ENCODE measurements around the gene DDX28. TPM values are rescaled to one million over a fixed set of nuclear protein-coding genes. Genes with fewer than 3 reads are reported as not detected.
"Not testable (repeated sequence)": the region's sequence is repeated elsewhere in the genome, so short reads cannot be mapped to it uniquely, and the experiment has no call there.

DDX28 gene
- total RNA-seq, 2 experiments from 2014 or later, result 12.8 to 14.5 TPM

DNA sequence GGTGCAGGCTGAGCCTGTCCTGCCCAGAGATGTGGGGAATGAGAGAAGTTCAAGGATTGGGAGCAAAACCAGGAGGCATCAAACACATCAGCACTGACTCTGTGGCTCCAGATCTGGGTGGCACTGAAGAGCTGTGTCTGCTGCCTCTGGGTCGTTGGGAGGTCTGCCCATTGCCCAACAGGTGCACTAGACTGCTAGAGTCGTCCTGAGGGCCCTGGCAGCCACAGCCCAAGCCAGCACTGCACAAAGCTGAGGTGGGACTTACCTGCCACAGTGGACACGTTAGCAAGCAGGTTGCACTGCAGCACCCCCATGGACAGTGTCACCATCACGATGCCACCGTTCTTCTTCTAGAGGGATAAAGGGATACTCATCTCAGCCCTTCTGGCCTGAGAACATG lies 46.0 kb downstream of the DDX28 start:
- ChIA-PET POLR2A (no interaction called here), CTCF (no interaction called here)

DNA sequence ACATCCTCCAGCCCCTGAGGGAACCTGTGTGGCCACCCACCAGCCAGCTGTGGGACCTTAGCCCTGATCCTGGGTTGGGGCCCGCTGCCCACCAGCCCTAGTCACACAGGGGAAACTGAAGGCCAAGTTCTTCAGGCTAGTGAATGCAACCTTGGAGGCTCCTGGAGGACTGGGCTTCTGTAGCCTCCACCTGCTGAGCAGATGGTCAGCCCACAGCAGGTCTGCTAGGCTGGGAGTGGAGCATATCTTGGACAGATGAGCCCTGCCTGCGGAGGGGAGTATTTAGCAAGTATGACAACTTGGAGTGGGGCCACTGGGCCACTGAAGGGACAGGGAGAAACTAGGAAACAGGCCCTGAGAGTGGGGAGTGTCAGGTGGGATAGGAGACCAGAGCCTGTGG lies 46.8 kb downstream of the DDX28 start:
- intact Hi-C loops (cut with micrococcal nuclease), result no loop called here
- H3K27ac Mint-ChIP-seq, result no peak overlapping the region
- DNase-seq, result no peak
- H3K27me3 Mint-ChIP-seq, result no peaks in the 10 kb centered on the region
- H3K4me1 Mint-ChIP-seq (ENCODE audit: low read depth), result no peaks in the 10 kb centered on the region
- ChIA-PET CTCF (interaction anchor here (1.2 kb wide), 1 partner anchor 92 kb away, joined by 5 read pairs; no protein-coding TSS in a partner anchor), POLR2A (no interaction called here)
- H3K36me3 Mint-ChIP-seq, result no peaks in the 10 kb centered on the region
- no peak overlapping the region for H3K4me3 Mint-ChIP-seq
- no peaks in the 10 kb centered on the region for H3K9me3 Mint-ChIP-seq

More for the DNA sequence above, 46.0 kb downstream of the DDX28 start:
- Mint-ChIP-seq H3K27ac (no peak overlapping the region), H3K4me3 (no peak overlapping the region), H3K27me3 (no peaks in the 10 kb centered on the region), H3K4me1 (ENCODE audit: low read depth) (no peaks in the 10 kb centered on the region), H3K9me3 (no peaks in the 10 kb centered on the region), H3K36me3 (no peaks in the 10 kb centered on the region)
- DNase-seq, result no peak
- intact Hi-C loops (cut with micrococcal nuclease), result no loop called here

DNA sequence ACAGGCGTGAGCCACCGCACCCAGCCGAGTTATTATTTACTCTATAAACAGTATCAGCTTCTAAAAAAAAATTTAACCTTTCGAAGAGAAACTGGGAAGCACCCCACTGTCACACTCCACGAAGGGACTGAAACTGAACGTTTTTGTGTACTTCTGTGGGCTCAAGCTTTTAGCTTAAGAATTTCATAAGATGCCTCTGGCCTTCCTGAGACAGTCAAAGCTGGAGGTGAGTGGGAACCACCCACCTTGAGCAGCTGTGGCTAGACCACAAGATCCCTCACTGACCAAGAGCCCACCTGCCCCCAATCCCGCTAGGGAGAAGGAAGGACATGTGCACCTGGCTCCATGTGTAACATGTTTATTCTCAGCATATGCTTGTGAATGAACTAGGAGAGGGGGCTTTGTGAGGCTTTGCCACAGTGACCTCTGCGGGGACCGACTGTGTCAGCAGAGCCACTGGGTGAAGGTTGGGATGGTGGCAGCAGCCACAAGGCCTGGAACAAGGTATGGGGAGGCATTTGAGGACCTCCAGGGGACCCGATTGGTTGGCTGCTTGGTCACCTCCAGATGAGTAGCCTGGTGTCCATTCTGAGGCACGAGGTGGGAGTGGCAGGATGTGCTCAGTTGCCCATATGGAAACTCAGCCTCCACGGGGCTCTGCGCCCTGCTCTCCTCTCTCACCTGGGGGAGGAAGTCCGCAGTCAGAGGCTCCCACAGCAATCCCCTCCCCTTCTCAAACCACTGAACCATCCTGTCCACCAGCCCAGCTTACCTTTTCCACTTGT lies 47.5 kb downstream of the DDX28 start:
- POLR2A ChIA-PET, result no interaction called here
- intact Hi-C loops (cut with micrococcal nuclease), result no loop called here
- no peaks in the 10 kb centered on the region for H3K27me3 Mint-ChIP-seq
- no peak for DNase-seq
- CTCF ChIA-PET, result interaction anchor here (1.1 to 1.2 kb wide), 2 partner anchors 65 to 92 kb away, joined by 3 to 5 read pairs; no protein-coding TSS in a partner anchor
- H3K4me3 Mint-ChIP-seq, result no peak overlapping the region
- no peaks in the 10 kb centered on the region for H3K36me3 Mint-ChIP-seq
- no peaks in the 10 kb centered on the region for H3K4me1 Mint-ChIP-seq (ENCODE audit: low read depth)
- no peak overlapping the region for H3K27ac Mint-ChIP-seq
- no peaks in the 10 kb centered on the region for H3K9me3 Mint-ChIP-seq

DNA sequence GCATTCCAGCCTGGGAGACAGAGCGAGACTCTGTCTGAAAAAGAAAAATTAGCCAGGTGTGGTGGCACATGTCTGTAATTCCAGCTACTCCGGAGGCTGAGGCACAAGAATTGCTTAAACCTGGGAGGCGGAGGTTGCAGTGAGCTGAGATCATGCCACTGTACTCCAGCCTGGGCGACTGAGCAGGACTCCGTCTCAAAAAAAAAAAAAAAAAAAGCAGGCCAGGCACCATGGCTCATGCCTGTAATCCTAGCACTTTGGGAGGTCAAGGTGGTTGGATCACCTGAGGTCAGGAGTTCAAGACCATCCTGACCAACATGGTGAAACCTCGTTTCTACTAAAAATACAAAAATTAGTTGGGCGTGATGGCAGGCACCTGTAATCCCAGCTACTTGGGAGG lies 50.7 kb downstream of the DDX28 start:
- not testable (repeated sequence) for H3K27ac Mint-ChIP-seq

DNA sequence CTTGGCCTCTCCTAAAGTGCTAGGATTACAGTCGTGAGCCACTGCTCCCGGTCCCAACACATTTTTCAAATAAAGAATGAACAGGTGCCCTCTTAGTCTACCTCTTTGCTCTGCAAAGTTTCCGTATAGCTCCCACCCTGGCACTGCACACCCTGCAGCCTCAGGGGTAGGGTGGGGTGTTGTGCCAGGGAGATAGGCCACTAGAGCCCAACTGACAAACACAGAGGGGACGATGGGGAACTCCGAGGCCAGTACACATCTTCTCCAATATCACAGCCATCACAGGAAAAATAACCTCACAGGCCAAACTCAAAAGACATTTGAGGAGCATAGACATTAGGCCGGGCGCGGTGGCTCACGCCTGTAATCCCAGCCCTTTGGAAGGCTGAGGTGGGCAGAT lies 51.9 kb downstream of the DDX28 start:
- intact Hi-C loops (cut with micrococcal nuclease), result no loop called here
- H3K4me3 Mint-ChIP-seq, result no peak overlapping the region
- H3K27me3 Mint-ChIP-seq, result no peaks in the 10 kb centered on the region
- CTCF ChIA-PET, result no interaction called here
- no peak overlapping the region for H3K27ac Mint-ChIP-seq
- POLR2A ChIA-PET, result no interaction called here
- H3K36me3 Mint-ChIP-seq, result no peaks in the 10 kb centered on the region
- DNase-seq, result no peak
- H3K9me3 Mint-ChIP-seq, result no peaks in the 10 kb centered on the region
- peaks cover 18% of the 10 kb centered on the region for H3K4me1 Mint-ChIP-seq (ENCODE audit: low read depth)

More for the DNA sequence above, 50.7 kb downstream of the DDX28 start:
- H3K4me3 Mint-ChIP-seq; H3K27me3 Mint-ChIP-seq; H3K36me3 Mint-ChIP-seq; intact Hi-C loops (cut with micrococcal nuclease); H3K9me3 Mint-ChIP-seq; POLR2A ChIA-PET; DNase-seq: not testable (repeated sequence)
- H3K4me1 Mint-ChIP-seq (ENCODE audit: low read depth), result peaks cover 11% of the 10 kb centered on the region
- CTCF ChIA-PET, result interaction anchor here (1.2 kb wide), 1 partner anchor 68 kb away, joined by 4 read pairs; no protein-coding TSS in a partner anchor

Other genes starting within 250 kb of the DDX28 start
- 10 to 100 TPM; 14.9 to 18.1 TPM for gene RANBP10, start 216.7 kb downstream of the DDX28 start, total RNA-seq
- under 1 TPM; 0.77 to 0.81 TPM for gene TSNAXIP1, start 216.3 kb downstream of the DDX28 start, total RNA-seq
- gene THAP11, start 180.9 kb downstream of the DDX28 start, total RNA-seq, result 10 to 100 TPM; 31.8 to 32.1 TPM
- gene NUTF2, start 176.3 kb downstream of the DDX28 start, total RNA-seq, result 100 to 1,000 TPM; 141 to 148 TPM
- 10 to 100 TPM; 39.2 to 40.2 TPM for gene CENPT, start 175.5 kb downstream of the DDX28 start, total RNA-seq
- 10 to 100 TPM; 88.6 to 94.2 TPM for gene EDC4, start 150.2 kb downstream of the DDX28 start, total RNA-seq
- under 1 TPM in 1 of 2 experiments, not detected in 1; 0.76 TPM for gene NRN1L, start 138.3 kb downstream of the DDX28 start, total RNA-seq
- gene PSKH1, start 130.0 kb downstream of the DDX28 start, total RNA-seq, result 10 to 100 TPM in 1 of 2 experiments, 1 to 10 TPM in 1; 10.0 to 11.7 TPM
- 1 to 10 TPM; 2.9 to 3.1 TPM for gene CTRL, start 91.4 kb downstream of the DDX28 start, total RNA-seq
- gene PSMB10, start 86.4 kb downstream of the DDX28 start, total RNA-seq, result 100 to 1,000 TPM; 185 to 193 TPM
- 10 to 100 TPM; 10.1 to 10.7 TPM for gene LCAT, start 79.1 kb downstream of the DDX28 start, total RNA-seq
- gene SLC12A4, start 54.6 kb downstream of the DDX28 start, total RNA-seq, result 10 to 100 TPM; 27.1 to 29.9 TPM
- not detected for gene DPEP3, start 42.7 kb downstream of the DDX28 start, total RNA-seq
- 1 to 10 TPM; 3.9 to 5.3 TPM for gene DPEP2, start 23.7 kb downstream of the DDX28 start, total RNA-seq
- gene DPEP2NB, start 7.3 kb downstream of the DDX28 start, total RNA-seq, result not detected
- 10 to 100 TPM; 29.2 to 29.4 TPM for gene DUS2, start 52 bp upstream of the DDX28 start, total RNA-seq
- gene NFATC3, start 62.1 kb upstream of the DDX28 start, total RNA-seq, result 10 to 100 TPM; 83.4 to 85.2 TPM
- gene ESRP2, start 212.9 kb upstream of the DDX28 start, total RNA-seq, result under 1 TPM; 0.27 to 0.59 TPM
- 1 to 10 TPM; 8.0 to 8.7 TPM for gene PLA2G15, start 222.1 kb upstream of the DDX28 start, total RNA-seq
- 10 to 100 TPM; 62.8 to 63.8 TPM for gene SLC7A6, start 241.3 kb upstream of the DDX28 start, total RNA-seq

Data from activated CD4-positive, alpha-beta memory T cell treated with anti-CD3 and anti-CD28 coated beads for 36 hours (primary cell).